HG03378 (cell line): Measurements from ENCODE around the gene ERRFI1.
A peak's percentile ranks its signal among the peaks of the same experiment; 100 is the strongest.
"Not testable (repeated sequence)": the region's sequence is repeated elsewhere in the genome, so short reads cannot be mapped to it uniquely, and the experiment has no call there.

Experiments used
- ATAC-seq: cut with Tn5 transposase; IDR thresholded peaks from one replicate; pipeline ENCODE4 v1.9.1; 2021; ENCODE audit warnings: mild to moderate bottlenecking, moderate library complexity; ENCODE audit not compliant: unreplicated experiment

ERRFI1 gene

DNA sequence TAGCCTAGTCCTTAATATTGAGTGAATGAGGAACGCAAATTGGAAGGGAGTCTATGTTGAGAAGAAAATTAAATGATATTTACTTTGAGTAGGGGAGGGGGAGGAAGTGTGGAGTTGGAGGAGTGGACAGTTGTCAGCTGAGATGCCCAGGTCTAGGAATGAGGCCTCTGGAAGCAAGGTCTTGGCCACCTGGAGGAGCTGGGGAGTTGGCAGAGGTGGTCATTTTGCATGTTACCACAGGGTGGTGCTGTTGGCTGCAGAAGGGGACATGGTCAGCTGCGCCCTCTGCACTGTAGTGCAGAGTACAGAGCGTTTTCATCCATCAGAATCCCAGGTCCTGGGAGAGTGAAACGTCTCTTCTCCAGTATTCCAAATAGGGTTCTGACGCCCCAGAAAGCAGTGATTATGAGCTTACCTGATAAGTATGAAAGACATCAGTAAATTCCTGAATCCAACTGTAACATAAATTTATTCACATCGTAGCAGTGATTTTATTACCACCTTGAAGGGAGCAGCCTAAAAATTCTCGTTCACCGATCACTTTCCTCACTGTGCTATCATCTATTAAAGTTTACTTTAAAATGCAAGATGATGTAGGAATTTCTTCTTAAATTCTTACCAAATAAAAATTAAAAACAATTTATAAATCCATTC lies 50.8 kb downstream of the ERRFI1 start:
- peak; percentile 45 for ATAC-seq

DNA sequence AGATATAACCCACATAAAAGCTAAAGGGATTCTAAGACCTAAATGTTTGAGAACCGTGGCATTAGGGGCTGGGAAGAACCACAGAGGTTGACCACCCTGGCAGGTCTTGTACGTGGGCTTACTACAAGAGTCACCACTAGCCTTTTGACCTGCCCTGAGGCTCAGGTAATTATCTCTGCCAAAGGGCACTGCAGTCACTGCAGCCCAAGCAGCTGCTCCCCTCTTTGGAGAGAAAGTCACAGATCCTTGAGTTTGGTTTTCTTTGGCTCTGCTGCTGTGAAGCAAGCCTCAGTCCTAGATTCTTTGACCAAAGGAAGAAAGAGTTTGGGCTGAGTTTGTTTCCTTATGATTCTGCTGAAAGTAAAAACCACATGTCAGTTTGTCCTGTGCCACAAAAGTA lies 53.0 kb downstream of the ERRFI1 start:
- ATAC-seq, result no peak

DNA sequence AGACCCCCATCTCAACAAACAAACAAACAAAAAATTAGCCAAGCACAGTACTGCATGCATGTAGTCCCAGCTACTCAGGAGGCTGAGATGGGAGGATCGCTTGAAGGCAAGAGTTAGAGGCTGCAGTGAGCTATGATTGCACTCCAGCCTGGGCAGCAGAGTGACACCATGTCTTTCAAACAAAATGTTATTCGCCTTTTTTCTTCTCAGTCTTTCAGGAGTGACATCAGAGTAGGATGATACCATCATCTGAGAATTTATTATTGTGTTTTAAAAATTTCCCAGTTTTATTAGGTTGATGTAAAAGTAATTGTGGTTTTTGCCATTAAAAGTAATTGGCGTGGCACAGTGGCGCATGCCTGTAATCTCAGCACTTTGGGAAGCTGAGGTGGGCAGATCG lies 53.8 kb downstream of the ERRFI1 start:
- no peak for ATAC-seq

DNA sequence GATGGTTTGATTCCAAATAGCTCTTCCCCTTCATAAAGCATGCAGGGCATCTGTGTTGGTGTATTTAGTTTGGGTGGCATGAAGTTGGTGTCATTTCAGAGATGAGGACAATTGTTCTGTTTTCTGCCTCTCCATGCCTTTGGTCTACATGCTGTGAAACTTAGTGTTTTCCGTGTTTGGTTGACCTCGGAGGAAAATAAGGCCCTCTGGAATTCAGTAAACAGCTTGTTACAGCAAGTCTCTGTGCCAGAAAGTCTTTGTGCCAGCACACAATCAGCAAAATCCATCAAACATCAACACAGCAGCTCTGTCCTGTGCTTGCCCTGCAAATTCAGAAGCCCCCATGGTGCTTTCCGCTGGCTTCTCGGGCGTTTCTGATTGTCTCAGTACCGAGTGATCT lies 55.1 kb downstream of the ERRFI1 start:
- no peak for ATAC-seq

DNA sequence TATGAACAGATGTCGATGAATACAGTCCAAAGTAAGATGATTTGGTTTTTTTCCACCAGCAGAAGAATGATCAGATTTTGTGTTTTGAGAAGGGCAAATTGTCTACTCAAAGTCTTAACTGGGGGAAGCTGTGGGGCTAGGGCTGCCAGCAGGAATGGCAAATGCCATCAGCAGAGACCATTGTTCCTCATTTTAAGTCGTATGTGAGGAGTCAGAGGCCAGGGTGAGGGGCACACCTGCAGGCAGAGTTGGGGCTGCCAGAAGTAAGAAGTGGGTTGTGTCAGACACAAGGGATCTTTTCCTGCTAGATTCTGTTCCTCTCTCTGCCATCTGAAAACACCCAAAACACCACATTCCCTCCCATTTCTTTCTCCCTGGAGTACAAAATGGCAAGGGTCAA lies 55.9 kb downstream of the ERRFI1 start:
- no peak for ATAC-seq

DNA sequence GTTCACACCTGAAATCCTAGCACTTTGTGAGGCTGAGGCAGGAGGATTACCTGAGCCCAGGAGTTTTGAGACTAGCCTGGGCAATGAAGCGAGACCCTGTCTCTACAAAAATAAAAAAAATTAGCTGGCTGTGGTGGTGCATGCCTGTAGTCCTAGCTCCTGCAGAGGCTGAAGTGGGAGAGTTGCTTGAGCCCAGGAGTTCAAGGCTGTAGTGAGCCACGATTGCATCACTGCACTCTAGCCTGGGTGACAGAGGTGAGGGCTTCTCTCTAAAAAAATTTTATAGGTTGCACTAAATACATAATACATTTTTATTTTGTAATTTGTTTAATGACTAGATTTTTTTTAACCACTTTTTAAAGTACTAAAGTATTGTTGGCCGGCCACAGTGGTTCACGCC lies 58.5 kb downstream of the ERRFI1 start:
- no peak for ATAC-seq

DNA sequence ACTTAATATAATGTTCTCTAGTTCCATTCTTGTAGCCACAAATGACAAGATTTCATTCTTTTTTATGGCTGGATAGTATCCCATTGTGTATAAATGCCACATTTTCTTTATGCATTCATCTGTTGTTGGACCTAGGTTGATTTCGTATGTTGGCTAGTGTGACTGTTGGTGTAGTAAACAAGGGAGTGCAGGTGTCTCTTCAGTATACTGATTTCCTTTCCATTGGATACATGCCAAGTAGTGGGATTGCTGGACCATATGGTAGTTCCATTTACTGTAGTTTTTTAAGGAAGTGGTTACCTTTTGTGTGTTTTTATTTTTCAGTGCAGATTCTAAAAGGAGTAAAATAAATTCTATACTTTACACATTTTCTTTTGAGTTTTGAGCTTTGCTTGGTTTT lies 58.9 kb downstream of the ERRFI1 start:
- no peak for ATAC-seq

DNA sequence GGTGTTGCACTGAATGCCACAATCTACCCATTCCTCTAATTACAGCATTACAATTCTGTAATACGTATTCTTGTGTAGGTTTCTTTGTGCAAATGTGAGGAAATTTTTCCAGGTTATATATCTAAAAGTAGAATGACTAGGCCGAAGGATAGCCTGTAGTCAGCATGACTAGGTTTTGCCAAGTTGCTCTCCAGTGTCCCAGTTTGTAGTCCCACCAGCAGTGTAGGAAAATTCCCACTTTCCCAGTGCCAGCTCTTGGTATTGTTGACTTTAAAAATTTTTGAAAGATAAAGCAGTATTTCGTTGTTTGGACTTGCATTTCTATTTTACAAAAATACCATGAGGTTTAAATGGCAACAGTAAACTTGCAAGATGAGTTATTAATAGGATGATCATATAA lies 61.6 kb downstream of the ERRFI1 start:
- ATAC-seq, result no peak

DNA sequence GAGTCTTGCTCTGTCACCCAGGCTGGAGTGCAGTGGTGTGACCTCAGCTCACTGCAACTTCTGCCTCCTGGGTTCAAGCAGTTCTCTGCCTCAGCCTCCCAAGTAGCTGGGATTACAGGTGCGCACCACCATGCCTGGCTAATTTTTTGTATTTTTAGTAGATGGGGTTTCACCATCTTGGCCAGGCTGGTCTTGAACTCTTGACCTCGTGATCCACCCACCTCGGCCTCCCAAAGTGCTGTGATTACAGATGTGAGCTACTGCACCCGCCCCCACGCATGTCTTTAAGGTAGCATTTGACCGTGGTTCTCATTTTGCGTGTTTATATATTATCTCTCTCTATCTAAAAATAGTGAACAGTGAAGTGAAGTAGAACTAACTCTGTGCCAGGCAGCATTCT lies 62.3 kb downstream of the ERRFI1 start:
- ATAC-seq, result not testable (repeated sequence)

DNA sequence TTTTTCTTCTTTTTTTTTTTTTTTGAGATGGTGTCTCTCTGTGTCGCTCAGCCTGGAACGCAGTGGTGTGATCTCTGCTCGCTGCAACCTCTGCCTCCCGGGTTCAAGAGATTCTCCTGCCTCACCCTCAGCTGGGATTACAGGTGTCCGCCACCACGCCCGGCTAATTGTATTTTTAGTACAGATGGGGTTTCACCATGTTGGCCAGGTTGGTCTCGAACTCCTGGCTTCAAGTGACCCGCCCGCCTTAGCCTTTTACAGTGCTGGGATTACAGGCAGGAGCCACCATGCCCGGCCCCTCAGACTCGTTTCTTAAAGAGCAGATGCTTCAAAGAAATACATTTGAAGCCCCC lies 62.8 kb downstream of the ERRFI1 start:
- not testable (repeated sequence) for ATAC-seq

DNA sequence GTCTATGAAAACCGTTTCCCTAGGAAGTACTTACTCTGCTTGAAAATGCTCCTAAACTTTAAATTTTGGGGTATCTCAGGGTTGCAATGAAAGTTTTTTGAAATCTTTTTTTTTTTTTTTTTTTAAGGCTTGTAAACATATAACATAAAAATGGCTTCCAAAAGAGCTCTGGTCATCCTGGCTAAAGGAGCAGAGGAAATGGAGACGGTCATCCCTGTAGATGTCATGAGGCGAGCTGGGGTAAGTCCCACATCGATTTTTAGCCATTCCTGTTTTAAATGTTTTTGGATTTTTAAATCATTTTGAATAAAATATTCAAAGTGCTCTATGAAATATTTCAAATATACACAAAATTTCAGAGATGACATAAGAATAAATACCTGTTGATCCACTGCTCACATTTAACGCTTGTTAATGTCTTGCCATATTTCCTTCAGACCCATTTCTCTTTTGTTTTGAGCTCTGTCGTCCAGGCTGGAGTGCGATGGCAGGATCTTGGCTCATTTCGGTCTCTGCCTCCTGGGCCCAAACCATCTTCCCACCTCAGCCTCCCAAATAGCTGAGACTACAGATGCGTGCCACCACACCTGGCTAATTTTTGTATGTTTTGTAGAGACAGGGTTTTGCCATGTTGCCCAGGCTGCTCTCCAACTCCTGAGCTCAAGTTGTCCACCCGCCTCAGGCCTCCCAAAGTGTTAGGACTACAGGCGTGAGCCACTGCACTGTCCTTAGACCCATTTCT lies 63.3 kb downstream of the ERRFI1 start:
- ATAC-seq, result no peak

DNA sequence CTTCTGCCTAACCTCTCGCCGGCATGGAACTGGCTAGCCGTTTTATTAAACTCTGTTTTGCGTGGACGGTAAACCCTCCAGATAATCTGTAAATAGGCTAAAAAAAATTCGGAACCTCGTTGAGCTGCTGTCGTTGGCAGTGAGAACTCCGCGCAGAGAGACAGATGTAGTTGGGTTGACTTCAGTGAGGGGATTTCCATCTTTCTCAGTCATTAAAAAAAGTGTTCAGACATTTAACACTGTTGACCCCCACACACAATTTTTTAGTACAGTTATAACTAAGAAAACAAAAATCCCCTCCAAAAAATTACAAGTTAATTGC lies 64.1 kb downstream of the ERRFI1 start:
- peak; percentile 14 for ATAC-seq
